H1 (cell line): ENCODE results near the gene GLG1. TPM values are rescaled to one million over a fixed set of nuclear protein-coding genes. Genes with fewer than 3 reads are reported as not detected.

Experiments used
- CTCF ChIA-PET: fragments of 300-600 bp; sonication (Branson Sonifier 250); formaldehyde crosslinking; loops from one replicate; lab custom pipeline; 2021; ENCODE audit not compliant: partially characterized antibody; lab: Charles Lee
- POLR2A ChIA-PET: fragments of 300-600 bp; sonication (Branson Sonifier 250); formaldehyde crosslinking; loops from one replicate; lab custom pipeline; 2021; ENCODE audit warnings: inconsistent platforms; ENCODE audit not compliant: partially characterized antibody; lab: Charles Lee
- DNase-seq, 2 experiments: peaks; one replicate each; pipeline versions ENCODE4 v3.0.0 to v3.0.0-alpha.2; 2010 to 2022; ENCODE audit warnings: low spot score in 2 of 2, low read depth in 1 of 2, mixed read lengths in 1 of 2
- FAIRE-seq: peaks from 2 replicates; lab custom pipeline; 2011; peaks lifted over from hg19 to GRCh38; lab: Jason Lieb, UNC
- H2AFZ ChIP-seq: 2 replicates; pipeline ENCODE4 v1.8.1; 2012; ENCODE audit warnings: low read length, inconsistent platforms
- H2AK5ac ChIP-seq: 2 replicates; pipeline ENCODE4 v1.6.1; 2013; ENCODE audit warnings: low read depth, low read length
- H2BK120ac ChIP-seq: replicated peaks from 2 replicates; pipeline ENCODE3; 2013; ENCODE audit warnings: low read depth, low read length, inconsistent platforms
- H2BK12ac ChIP-seq: 2 replicates; pipeline ENCODE4 v1.6.1; 2013; ENCODE audit warnings: low read depth, low read length
- H2BK15ac ChIP-seq: 2 replicates; pipeline ENCODE4 v1.6.1; 2013; ENCODE audit warnings: low read length
- H2BK20ac ChIP-seq: 2 replicates; pipeline ENCODE4 v1.6.1; 2013; ENCODE audit warnings: low read length
- H2BK5ac ChIP-seq: 2 replicates; pipeline ENCODE4 v1.6.1; 2013; ENCODE audit warnings: low read depth, low read length
- H3K14ac ChIP-seq: 2 replicates; pipeline ENCODE4 v1.6.1; 2013; ENCODE audit warnings: inconsistent platforms; ENCODE audit not compliant: insufficient read length
- H3K18ac ChIP-seq: 2 replicates; pipeline ENCODE4 v1.6.1; 2013; ENCODE audit warnings: low read length; ENCODE audit errors: extremely low read depth
- H3K23ac ChIP-seq: 2 replicates; pipeline ENCODE4 v1.6.1; 2013; ENCODE audit warnings: inconsistent platforms; ENCODE audit not compliant: insufficient read length
- H3K23me2 ChIP-seq: 2 replicates; pipeline ENCODE4 v1.6.1; 2013; ENCODE audit warnings: low read depth, low read length
- H3K27ac ChIP-seq: 2 replicates; pipeline ENCODE4 v1.6.1; 2011; ENCODE audit warnings: low read depth, low read length, inconsistent platforms
- H3K27me3 ChIP-seq, 4 experiments: replicated peaks in 1 of 4; 1 replicate in 1 of 4; 2 replicates in 3 of 4; pipeline versions ENCODE4 v1.6.1 to v1.8.1; 2011 to 2013; ENCODE audit warnings: low read length in 3 of 4, mild to moderate bottlenecking in 3 of 4, inconsistent platforms in 2 of 4, mixed read lengths in 2 of 4, moderate library complexity in 1 of 4; ENCODE audit not compliant: control insufficient read depth in 3 of 4, insufficient read depth in 3 of 4; ENCODE audit errors: extremely low read depth in 1 of 4
- H3K36me3 ChIP-seq, 4 experiments: 2 replicates each; pipeline versions ENCODE4 v1.6.1 to v1.8.1; 2011 to 2013; ENCODE audit warnings: mild to moderate bottlenecking in 4 of 4, low read length in 3 of 4, moderate library complexity in 2 of 4, control low read depth in 1 of 4, inconsistent platforms in 1 of 4; ENCODE audit not compliant: insufficient read depth in 4 of 4, control insufficient read depth in 2 of 4
- H3K4ac ChIP-seq: replicated peaks from 2 replicates; pipeline ENCODE3; 2013; ENCODE audit warnings: low read length, low read depth, mixed read lengths, inconsistent platforms; ENCODE audit not compliant: insufficient read length
- H3K4me1 ChIP-seq, 4 experiments: replicated peaks in 1 of 4; 1 replicate in 1 of 4; 2 replicates in 3 of 4; pipeline versions ENCODE4 v1.6.1 to v1.8.1; 2011 to 2013; ENCODE audit warnings: low read length in 3 of 4, inconsistent platforms in 2 of 4, mixed read lengths in 1 of 4; ENCODE audit not compliant: insufficient read depth in 4 of 4, control insufficient read depth in 3 of 4
- H3K4me2 ChIP-seq, 2 experiments: 2 replicates each; pipeline versions ENCODE4 v1.6.1 to v1.8.1; 2011 to 2013; ENCODE audit warnings: low read depth in 2 of 2, low read length in 2 of 2, control low read depth in 1 of 2, inconsistent platforms in 1 of 2, mild to moderate bottlenecking in 1 of 2; ENCODE audit not compliant: insufficient read depth in 1 of 2
- H3K4me3 ChIP-seq, 4 experiments: fragments of 200-600, 300-600 bp in 1 of 4; sonication (generic), shearing (Covaris generic), sonication (Bioruptor Twin) in 1 of 4; 2 replicates each; pipeline versions ENCODE4 v1.5.1 to v1.8.1; 2011 to 2016; ENCODE audit warnings: low read length in 4 of 4, low read depth in 3 of 4, control low read depth in 2 of 4, inconsistent platforms in 2 of 4, mild to moderate bottlenecking in 2 of 4, mixed read lengths in 1 of 4, moderate library complexity in 1 of 4; ENCODE audit not compliant: insufficient read depth in 2 of 4; ENCODE audit errors: extremely low read depth in 1 of 4
- H3K56ac ChIP-seq: replicated peaks from 2 replicates; pipeline ENCODE3; 2013; ENCODE audit warnings: low read depth, mild to moderate bottlenecking, mixed read lengths, low read length, inconsistent platforms; ENCODE audit not compliant: insufficient read length
- H3K79me1 ChIP-seq: 2 replicates; pipeline ENCODE4 v1.6.1; 2013; ENCODE audit warnings: low read depth, low read length, control low read depth
- H3K79me2 ChIP-seq, 2 experiments: 2 replicates each; pipeline versions ENCODE4 v1.6.1 to v1.8.1; 2012 to 2013; ENCODE audit warnings: low read length in 2 of 2, mild to moderate bottlenecking in 2 of 2, inconsistent platforms in 1 of 2; ENCODE audit not compliant: insufficient read depth in 2 of 2, control insufficient read depth in 1 of 2
- H3K9ac ChIP-seq, 4 experiments: replicated peaks in 1 of 4; 1 replicate in 1 of 4; 2 replicates in 3 of 4; pipeline versions ENCODE4 v1.6.1 to v1.8.1; 2011 to 2013; ENCODE audit warnings: low read depth in 3 of 4, low read length in 3 of 4, control low read depth in 2 of 4, mild to moderate bottlenecking in 2 of 4, moderate library complexity in 2 of 4, inconsistent platforms in 1 of 4; ENCODE audit errors: extremely low read depth in 1 of 4
- H3K9me3 ChIP-seq, 2 experiments: 2 replicates each; pipeline versions ENCODE4 v1.6.1 to v1.8.1; 2012 to 2013; ENCODE audit warnings: mild to moderate bottlenecking in 2 of 2, moderate library complexity in 2 of 2, control low read depth in 1 of 2, inconsistent platforms in 1 of 2, low read depth in 1 of 2, low read length in 1 of 2, mixed read lengths in 1 of 2; ENCODE audit not compliant: insufficient read depth in 2 of 2
- H4K20me1 ChIP-seq, 2 experiments: replicated peaks in 1 of 2; 2 replicates each; pipeline versions ENCODE3 to v1.8.1; 2011 to 2013; ENCODE audit warnings: inconsistent platforms in 2 of 2, low read length in 2 of 2, mild to moderate bottlenecking in 1 of 2; ENCODE audit not compliant: insufficient read depth in 2 of 2, control insufficient read depth in 1 of 2
- H4K5ac ChIP-seq: 2 replicates; pipeline ENCODE4 v1.6.1; 2013; ENCODE audit warnings: low read length, low read depth, mixed read lengths, inconsistent platforms; ENCODE audit not compliant: insufficient read length
- H4K8ac ChIP-seq: 2 replicates; pipeline ENCODE4 v1.8.0; 2013; ENCODE audit warnings: mild to moderate bottlenecking, moderate library complexity, low read length, inconsistent platforms; ENCODE audit not compliant: insufficient read depth; ENCODE audit errors: extremely low read depth
- H4K91ac ChIP-seq: replicated peaks from 2 replicates; pipeline ENCODE3; 2013; ENCODE audit warnings: low read length, mixed read lengths, inconsistent platforms; ENCODE audit not compliant: insufficient read length
- CTCF ChIP-seq, 3 experiments: IDR thresholded peaks; 1 replicate in 2 of 3; 2 replicates in 1 of 3; pipeline versions ENCODE4 v1.5.1 to v1.6.1; 2011; ENCODE audit warnings: low read length in 3 of 3, mild to moderate bottlenecking in 3 of 3, inconsistent platforms in 2 of 3, low read depth in 1 of 3, moderate library complexity in 1 of 3; ENCODE audit not compliant: insufficient read depth in 1 of 3; ENCODE audit errors: control extremely low read depth in 1 of 3
- EGR1 ChIP-seq: IDR thresholded peaks from 2 replicates; pipeline ENCODE4 v1.6.1; 2011; ENCODE audit warnings: low read depth, low read length, borderline replicate concordance
- HDAC6 ChIP-seq: IDR thresholded peaks from one replicate; pipeline ENCODE4 v1.7.1; 2012; ENCODE audit warnings: low read depth, mild to moderate bottlenecking, inconsistent platforms, low read length, moderate library complexity
- KDM1A ChIP-seq: fragments of 200-600, 300-600 bp; sonication (generic); IDR thresholded peaks from 2 replicates; pipeline ENCODE4 v1.7.1; 2016; ENCODE audit warnings: mild to moderate bottlenecking, low read length, borderline replicate concordance
- MAFK ChIP-seq: IDR thresholded peaks from 2 replicates; pipeline ENCODE4 v1.6.1; 2012; ENCODE audit warnings: low read depth, mild to moderate bottlenecking, improper control_type of control experiment, low read length
- POLR2AphosphoS5 ChIP-seq: IDR thresholded peaks from 2 replicates; pipeline ENCODE4 v1.6.1; 2011; ENCODE audit warnings: low read depth, low read length
- SP1 ChIP-seq: IDR thresholded peaks from 2 replicates; pipeline ENCODE4 v1.6.1; 2011; ENCODE audit warnings: low read depth, low read length
- SP2 ChIP-seq: IDR thresholded peaks from 2 replicates; pipeline ENCODE4 v1.6.1; 2012; ENCODE audit warnings: mild to moderate bottlenecking, low read length, inconsistent platforms
- TEAD4 ChIP-seq: IDR thresholded peaks from 2 replicates; pipeline ENCODE4 v1.6.1; 2012; ENCODE audit warnings: low read depth, low read length, inconsistent platforms, mixed read lengths
- ZNF274 ChIP-seq: IDR thresholded peaks from 2 replicates; pipeline ENCODE4 v1.7.0; 2012; ENCODE audit warnings: low read length, borderline replicate concordance; ENCODE audit errors: extremely low read depth
- WGBS, 2 experiments: shearing (Covaris generic) in 1 of 2; methylation state at CpG; one replicate each; pipeline versions ENCODE4 v1.1.6 to v1.1.7; 2013 to 2015; ENCODE audit warnings: low lambda C conversion rate in 2 of 2, mixed read lengths in 2 of 2, inconsistent platforms in 1 of 2, low coverage in 1 of 2, missing lambda C conversion rate in 1 of 2; ENCODE audit not compliant: insufficient replicate concordance in 2 of 2, insufficient coverage in 1 of 2, insufficient read length in 1 of 2; ENCODE audit errors: extremely low coverage in 1 of 2, missing lambda C conversion rate in 1 of 2; 5-methylcytosine and 5-hydroxymethylcytosine counted together
- polyA plus RNA-seq, 7 experiments: library from polyadenylated mRNA; depleted of rRNA in 3 of 7; stranded (reverse) in 5 of 7; unstranded in 2 of 7; fragments of >200 nt in 5 of 7; fragments of 200-250 nt in 2 of 7; gene quantifications; 1 replicate in 5 of 7; 2 replicates in 1 of 7; 4 replicates in 1 of 7; pipeline versions ENCODE4 v1.2.1 to v1.2.3, GENCODE V29; 2011 to 2013; ENCODE audit warnings: missing spikeins in 2 of 7, mixed read lengths in 2 of 7
- total RNA-seq: library from RNA; stranded (reverse); fragmentation: NEBNext Ultra II Directional; extraction: Animal tissue kit (Norgen Biotek cat#: 25700); gene quantifications from 2 replicates; pipeline ENCODE4 v1.2.1, GENCODE V29; 2021

Gene GLG1
- total and polyA plus RNA-seq, 2 of the 8 experiments (the other 6 are each of a cell fraction or from before 2014, with no cell fraction given): 53.4 to 139 TPM

DNA sequence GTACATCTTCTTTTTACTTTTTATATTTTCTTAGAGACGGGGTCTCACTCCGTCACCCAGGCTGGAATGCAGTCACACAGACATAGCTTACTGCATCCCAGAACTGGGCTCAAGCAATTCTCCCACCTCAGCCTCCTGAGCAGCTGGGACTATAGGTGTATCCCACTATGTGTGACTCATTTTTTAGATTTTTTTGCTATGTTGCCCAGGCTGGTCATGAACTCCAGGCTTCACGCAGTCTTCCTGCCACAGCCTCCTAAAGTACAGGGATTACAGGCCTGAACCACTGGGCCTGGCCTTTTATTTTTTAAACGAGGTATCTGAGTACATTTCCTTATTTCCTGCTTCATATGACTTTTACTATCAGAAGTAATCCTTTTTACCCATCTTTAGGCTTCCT lies 48.0 kb downstream of the GLG1 start:
- POLR2A ChIA-PET: no interaction called here
- no peak overlapping the region for H4K8ac ChIP-seq

More for the DNA sequence above, 48.0 kb downstream of the GLG1 start:
- Histone ChIP-seq H2BK120ac (no peak overlapping the region), H3K4me3 (no peak overlapping the region), H3K4me2 (no peak overlapping the region), H3K79me1 (peaks cover 7% of the 10 kb centered on the region), H3K79me2 (peaks cover 0 to 71% of the 10 kb centered on the region in 2 experiments; a peak in 2 of 4 replicates), H4K5ac (no peak overlapping the region), H2AFZ (no peak overlapping the region), H2BK5ac (no peak overlapping the region), H3K4me1 (0 out of 7 replicates have a peak, but pooled peaks cover 0 to 3% (median 0%) of the 10 kb centered on the region in 4 experiments), H3K23me2 (no peaks in the 10 kb centered on the region; the same call in 1 of the 2 replicates), H3K56ac (no peak overlapping the region), H2BK15ac (no peak overlapping the region), H3K9ac (no peak overlapping the region), H2BK12ac (no peak overlapping the region), H4K20me1 (peaks cover 0 to 11% of the 10 kb centered on the region in 2 experiments), H4K91ac (no peak overlapping the region), H3K4ac (no peak overlapping the region), H3K27ac (no peak overlapping the region), H3K23ac (no peak overlapping the region), H3K36me3 (no peaks in the 10 kb centered on the region), H2AK5ac (no peak overlapping the region), H2BK20ac (no peak overlapping the region)
- DNase-seq: no peak
- CTCF ChIA-PET: interaction anchor here (1.2 kb wide), 1 partner anchor 304 kb away, joined by 3 read pairs; no protein-coding TSS in a partner anchor
- TF ChIP-seq TEAD4 (no peak), POLR2AphosphoS5 (no peak), MAFK (no peak), ZNF274 (no peak), SP1 (no peak), CTCF (IDR thresholded peaks at IDR 0.05; ENCODE audit: control extremely low read depth in 1 of 3, insufficient read depth in 1 of 3, low read depth in 1 of 3, low read length in 3 of 3) (no peak), EGR1 (no peak), KDM1A (no peak), HDAC6 (no peak), SP2 (no peak)
- TF ChIP-seq, all 59 proteins: peak for 0
- WGBS, 2 experiments: 93% methylated on average over 4 of the region's 4 CpGs; no CpG with 5 or more reads in 1 of the 2 experiments
- Histone ChIP-seq H3K9me3 (no peaks in the 10 kb centered on the region), H3K14ac (no peak overlapping the region), H3K18ac (no peak overlapping the region), H3K27me3 (no peaks in the 10 kb centered on the region)
- no peak for FAIRE-seq
